Measurements from ENCODE around the gene PLEK.
"Not testable (repeated sequence)": the region's sequence is repeated elsewhere in the genome, so short reads cannot be mapped to it uniquely, and the experiment has no call there.

PLEK gene

GRCh38 chr2:68356599-68357239, 8.4 kb upstream of the PLEK start:
- DNase-seq, result no peak

DNA sequence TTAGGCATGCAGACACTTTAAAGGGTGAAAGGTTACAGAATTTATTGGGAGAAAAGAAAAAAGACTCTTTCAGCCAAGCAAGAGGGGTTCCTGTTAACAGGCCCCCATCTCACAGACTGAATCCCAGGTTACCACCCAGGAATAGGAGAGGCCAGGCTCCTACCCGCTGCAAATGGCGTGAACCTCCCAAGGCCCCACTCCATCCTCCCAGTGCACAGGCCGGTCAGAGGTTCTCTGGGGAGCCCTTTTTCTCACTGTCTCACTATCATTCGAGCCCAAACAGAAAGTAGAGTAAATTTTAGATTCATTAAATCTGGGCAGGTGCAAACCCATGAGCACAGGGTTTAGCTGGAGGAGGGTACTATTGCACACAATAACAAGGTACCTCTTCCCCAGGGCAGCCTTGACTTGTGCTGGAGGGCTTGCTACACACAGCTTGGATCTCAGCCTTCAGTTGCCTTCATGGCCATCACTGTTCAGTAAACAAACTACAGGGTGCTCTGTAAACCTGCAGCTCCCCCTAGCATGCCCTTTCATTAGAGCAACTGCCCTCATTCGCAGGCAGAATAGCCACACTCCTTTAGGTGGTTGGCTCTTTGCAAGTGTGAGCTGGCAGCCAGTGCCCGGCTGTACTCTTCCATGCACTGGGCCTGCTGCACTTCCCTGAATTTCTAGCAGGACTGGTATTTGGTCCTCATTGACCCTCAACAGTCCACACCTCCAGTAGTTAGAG, 7.3 kb upstream of the PLEK start:
- no peak for DNase-seq

GRCh38 chr2:68359889-68360288, 5.2 kb upstream of the PLEK start:
- DNase-seq, result no peak

DNA sequence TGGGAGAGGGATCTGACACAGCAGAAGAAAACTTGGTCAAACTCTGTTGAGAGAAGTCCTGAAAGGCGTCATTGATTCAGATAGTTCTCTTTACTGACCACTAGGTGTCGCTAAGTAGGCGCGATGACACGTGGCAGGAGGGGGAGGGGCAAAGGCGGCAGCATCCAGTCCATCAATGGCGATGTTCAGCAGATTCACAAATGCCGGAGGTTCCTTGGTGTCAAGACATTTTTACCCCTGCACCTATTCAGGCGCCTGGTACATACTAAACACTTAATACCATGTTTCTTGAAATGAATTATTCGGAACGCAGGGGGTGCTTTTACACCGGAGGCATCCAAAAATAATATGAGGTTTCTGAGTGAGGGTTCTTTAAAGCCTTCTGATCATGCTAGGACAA, 3.0 kb upstream of the PLEK start:
- peak; percentile 50 for DNase-seq

DNA sequence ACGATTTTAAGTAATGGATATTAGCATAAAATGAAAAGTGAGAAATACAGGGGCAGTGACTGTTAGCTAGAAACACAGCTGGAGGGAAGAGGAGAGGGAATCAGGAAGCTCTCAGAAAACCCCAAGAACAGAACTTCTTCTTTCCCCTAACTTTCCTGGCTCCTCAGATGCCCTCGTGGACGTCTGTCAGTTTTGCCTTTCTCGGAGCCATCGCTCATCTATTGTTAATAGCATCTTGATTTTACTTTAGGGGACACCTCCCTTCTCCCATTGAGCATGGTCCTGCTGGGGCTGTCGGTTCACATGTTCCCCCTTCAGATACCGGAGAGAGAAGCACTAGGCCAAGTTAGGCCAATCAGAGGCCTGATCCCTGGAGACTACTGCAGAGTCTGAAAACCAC, 2.3 kb upstream of the PLEK start:
- no peak for DNase-seq

GRCh38 chr2:68363721-68364120, 1.4 kb upstream of the PLEK start:
- DNase-seq, result no peak

DNA sequence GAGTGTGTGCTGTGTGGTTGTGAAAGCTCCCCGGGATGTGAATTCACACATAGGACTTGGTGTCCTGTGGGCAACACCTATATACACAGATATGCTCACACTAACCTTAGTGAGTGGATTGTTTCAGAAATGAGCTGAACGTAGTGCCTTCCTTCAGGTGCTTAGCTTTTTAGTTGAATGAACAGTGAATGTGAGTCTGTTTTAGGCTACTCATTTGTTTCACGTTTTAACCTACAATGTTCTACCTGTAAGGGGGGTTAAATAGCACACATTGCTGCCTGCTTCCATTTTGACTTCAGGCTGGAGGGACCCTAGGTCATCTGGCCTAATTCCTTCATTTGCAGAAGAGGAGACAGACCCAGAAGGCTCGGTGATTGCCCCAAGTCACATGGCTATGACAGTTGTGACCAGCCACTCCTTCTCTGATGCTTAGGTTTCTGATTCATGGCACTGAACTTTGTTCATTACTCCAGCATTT, 1.0 kb downstream of the PLEK start:
- DNase-seq, result no peak

GRCh38 chr2:68367953-68368653, 3.0 kb downstream of the PLEK start:
- DNase-seq, result no peak

- DNase-seq, result no peak
Measured at GRCh38 chr2:68368654-68369336, 3.7 kb downstream of the PLEK start.

- no peak for DNase-seq
Measured at GRCh38 chr2:68369337-68369734, 4.3 kb downstream of the PLEK start.

DNA sequence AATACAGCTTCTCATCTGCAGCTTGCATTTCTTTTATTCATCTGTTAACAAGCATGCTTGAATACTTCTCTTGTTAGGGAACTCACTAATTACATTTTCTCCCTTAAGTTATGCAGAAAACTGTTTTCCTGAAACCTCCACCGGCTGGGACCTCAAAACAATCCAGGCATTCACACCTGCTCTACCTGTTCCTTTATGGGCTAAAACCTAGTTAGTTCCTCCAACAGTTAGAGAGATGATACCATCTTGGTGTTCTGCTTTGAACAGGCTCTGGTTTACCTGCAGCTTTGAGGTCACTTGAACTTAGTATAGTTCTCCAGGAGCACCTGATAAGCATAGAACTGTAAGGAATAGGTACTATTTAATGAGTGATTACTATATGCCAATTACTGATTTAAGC, 6.1 kb downstream of the PLEK start:
- DNase-seq, result no peak

DNA sequence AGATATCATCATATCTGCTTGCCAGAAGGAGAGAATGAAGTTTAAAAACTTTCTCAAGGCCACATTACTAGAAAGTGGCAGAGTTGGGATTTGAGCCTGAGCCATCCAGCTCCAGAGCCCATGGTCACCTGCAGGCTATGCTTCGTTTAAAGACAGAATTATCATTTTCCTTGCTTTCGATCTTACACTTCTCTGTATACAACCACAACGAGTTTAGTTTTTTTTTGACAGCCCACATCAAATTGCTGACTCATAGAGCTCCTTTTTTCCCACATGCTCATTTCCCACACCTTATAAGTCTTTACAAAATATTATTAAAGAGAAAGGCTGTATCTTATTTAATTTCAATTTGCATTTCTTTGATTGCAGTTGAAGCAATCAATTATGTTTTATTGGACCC, 6.5 kb downstream of the PLEK start:
- no peak for DNase-seq

GRCh38 chr2:68372485-68372884, 7.4 kb downstream of the PLEK start:
- no peak for DNase-seq

- no peak for DNase-seq
Measured at GRCh38 chr2:68374184-68374583, 9.1 kb downstream of the PLEK start.

- no peak for DNase-seq
Measured at GRCh38 chr2:68375582-68375981, 10.5 kb downstream of the PLEK start.

DNA sequence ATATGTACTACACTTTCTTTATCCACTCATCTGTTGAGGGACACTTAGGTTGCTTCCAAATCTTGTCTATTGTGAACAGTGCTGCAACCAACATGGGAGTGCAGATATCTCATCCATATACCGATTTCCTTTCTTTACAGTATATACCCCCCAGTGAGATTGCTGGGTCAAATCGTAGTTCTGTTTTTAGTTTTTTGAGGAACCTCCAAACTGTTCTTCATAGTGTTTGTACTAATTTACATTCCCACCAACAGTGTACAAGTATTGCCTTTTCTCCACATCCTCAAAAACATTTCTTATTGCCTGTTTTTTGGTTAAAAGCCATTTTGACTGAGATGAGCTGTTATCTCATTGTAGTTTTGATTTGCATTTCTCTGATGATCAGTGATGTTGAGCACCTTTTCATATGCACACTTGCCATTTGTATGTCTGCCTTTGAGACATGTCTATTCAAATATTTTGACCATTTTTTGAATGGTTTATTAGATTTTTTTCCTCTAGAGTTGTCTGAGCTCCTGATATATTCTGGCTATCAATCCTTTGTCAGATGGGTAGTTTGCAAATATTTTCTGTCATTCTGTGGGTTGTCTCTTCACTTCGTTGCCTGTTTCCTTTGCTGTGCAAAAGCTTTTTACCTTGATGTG, 12.2 kb downstream of the PLEK start:
- DNase-seq, result no peak

DNA sequence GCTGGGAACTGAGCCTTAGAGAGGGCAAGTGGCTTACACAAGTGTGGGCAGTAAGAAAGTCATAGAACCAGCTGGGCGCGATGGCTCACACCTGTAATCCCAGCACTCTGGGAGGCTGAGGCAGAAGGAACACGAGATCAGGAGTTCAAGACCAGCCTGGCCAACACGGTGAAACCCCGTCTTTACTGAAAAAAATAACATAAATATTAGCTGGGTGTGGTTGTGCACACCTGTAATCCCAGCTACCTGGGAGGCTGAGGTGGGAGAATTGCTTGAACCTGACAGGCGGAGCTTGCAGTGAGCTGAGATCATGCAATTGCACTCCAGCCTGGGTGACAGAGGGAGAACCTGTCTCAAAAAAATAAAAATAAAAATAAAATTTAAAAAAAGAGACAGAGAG, 13.7 kb downstream of the PLEK start:
- not testable (repeated sequence) for DNase-seq

- DNase-seq, result no peak
Measured at GRCh38 chr2:68379184-68379708, 14.2 kb downstream of the PLEK start.

DNA sequence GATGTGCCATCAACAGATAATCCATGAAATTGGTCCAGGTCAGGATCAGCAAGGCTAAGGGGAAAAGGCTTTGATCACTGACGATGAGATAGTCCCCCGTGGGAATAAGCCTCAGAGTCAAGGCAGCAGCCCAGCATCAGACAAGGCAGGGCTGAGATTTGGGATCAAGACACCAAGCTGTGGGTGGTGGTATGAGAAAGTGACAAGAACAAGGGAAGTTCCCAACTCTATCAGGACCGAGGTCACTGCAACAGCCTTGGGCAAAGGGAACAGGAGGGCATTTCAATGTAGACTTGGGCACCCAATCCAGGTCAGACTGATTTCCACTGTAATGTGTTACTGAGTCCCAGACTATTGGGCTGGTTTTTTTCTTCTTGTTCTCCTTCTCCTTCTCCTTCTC, 18.7 kb downstream of the PLEK start:
- DNase-seq, result no peak

GRCh38 chr2:68384485-68385107, 19.5 kb downstream of the PLEK start:
- no peak for DNase-seq

- DNase-seq, result no peak
Measured at GRCh38 chr2:68385220-68385906, 20.3 kb downstream of the PLEK start.

GRCh38 chr2:68385907-68386287, 20.8 kb downstream of the PLEK start:
- no peak for DNase-seq

Data from NCI-H187 treated with DMSO at 0.1 percent for 48 hours (cell line).